SW 1271 (cell line): ENCODE measurements around the gene GUCY2C.
"Not testable (repeated sequence)": the region's sequence is repeated elsewhere in the genome, so short reads cannot be mapped to it uniquely, and the experiment has no call there.

Experiments used
- DNase-seq, 2 experiments: peaks; one replicate each; lab custom pipeline; 2025; lab: John Stamatoyannopoulos, UW

The GUCY2C gene

DNA sequence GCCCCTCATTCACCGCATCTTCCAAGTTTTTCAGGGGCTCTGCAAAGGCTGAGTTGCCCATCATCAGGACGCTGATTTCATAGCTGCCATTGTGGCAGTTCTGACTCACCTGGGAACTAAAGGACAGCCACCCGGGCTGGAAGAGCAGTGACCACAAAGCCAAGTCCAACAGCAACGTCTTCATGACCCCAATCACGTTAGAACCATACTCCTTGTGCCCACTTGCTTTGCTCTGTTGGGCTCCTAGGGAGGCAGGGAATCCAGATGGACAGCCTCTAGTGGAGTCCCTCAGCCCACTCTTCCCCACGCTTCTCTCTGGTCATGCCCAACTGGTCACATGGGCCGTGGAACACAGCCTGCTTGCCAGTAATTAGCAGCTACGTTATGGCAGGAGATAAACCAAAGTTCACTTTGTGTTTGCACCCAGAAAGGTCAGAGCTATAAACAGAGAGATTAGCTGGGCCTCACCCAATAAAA, at the start of gene GUCY2C:
Gene GUCY2C, minus strand, starts transcription at position 335 of the 477 bp plus-strand sequence. Its CDS starts 151 bp downstream, at position 184.
- no peak for DNase-seq

DNA sequence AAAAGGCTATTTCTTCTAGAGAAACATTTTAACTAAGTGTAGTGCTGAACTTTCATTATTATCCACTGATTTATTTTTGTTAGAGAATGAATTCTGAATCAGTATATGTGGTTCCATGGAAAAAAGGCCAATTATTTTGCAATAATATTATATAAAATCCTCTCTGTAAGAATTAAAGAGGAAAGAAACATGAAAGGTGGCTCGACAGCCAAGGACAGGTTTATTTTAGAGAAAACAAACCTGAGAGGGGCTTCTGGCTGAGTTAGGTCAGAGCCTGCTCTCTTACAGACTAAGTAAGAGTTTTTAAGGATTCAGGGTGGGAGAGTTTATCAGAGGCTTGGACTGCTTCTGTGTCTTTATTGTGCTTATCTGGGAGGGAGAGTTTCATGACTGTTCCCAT, 46.7 kb upstream of the GUCY2C start:
- no peak for DNase-seq

DNA sequence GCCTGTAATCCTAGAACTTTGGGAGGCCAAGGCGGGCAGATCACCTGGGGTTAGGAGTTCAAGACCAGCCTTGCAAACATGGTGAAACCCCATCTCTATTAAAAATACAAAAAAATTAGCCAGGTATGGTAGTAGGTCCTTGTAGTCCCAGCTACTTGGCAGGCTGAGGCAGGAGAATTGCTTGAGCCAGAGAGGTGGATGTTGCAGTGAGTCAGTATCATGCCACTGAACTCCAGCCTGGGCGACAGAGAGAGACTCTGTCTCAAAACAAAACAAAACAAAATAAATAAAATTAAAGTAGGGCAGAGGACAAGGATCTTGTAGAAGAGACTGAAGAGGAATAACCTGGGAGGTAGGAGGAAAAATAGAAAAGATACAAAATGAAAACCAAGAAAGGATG, 45.5 kb upstream of the GUCY2C start:
- no peak for DNase-seq

- no peak for DNase-seq
Observed at GRCh38 chr12:14741153-14741552, 44.8 kb upstream of the GUCY2C start.

- DNase-seq = not testable (repeated sequence)
Observed at GRCh38 chr12:14736441-14736840, 40.0 kb upstream of the GUCY2C start.

GRCh38 chr12:14731821-14732220, 35.4 kb upstream of the GUCY2C start:
- DNase-seq = no peak

DNA sequence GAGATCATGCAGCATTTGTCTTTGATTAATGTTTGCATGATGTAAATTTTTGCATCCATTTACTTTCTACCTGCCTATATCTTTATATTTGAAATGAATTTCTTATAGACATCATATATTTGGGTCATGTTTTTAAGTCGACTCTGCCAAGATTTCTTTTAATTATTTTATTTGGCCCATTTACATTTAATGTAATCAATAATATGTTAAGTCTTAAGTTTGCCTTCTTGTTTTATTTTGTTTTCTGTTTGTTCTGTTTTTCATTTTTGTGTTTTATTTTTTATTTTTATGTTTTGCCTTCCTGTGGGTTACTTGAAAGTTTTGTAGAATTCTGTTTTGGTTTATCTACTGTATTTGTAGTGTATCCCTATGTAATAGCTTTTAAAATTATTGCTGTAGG, 33.2 kb upstream of the GUCY2C start:
- no peak for DNase-seq

DNA sequence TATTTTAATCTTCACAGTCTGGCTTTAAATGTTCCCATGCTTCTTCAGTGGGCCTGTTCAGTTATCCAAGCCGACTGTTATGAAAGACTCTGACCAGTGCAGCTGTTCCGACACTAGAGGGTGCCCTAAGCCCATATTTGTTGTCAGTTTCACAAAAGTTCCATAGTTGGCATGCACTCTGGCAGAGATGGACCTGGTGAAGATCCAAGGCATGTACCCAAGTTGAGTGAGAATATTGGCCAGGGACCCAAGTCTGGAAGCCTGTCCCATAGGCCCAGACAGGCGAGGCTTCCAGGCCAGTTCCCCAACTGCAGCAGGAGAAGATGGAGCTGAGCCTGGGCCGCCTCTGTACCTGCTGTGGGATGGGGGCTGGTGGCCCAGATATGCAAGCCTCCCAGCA, 27.4 kb upstream of the GUCY2C start:
- DNase-seq = peak; percentile 9 to 58

GRCh38 chr12:14716848-14717444, 20.5 kb upstream of the GUCY2C start:
- DNase-seq = peak in 1 of 2 experiments; percentile 38

- no peak for DNase-seq
Observed at GRCh38 chr12:14714437-14714836, 18.0 kb upstream of the GUCY2C start.

- DNase-seq = no peak
Observed at GRCh38 chr12:14710632-14711320, 14.4 kb upstream of the GUCY2C start.

DNA sequence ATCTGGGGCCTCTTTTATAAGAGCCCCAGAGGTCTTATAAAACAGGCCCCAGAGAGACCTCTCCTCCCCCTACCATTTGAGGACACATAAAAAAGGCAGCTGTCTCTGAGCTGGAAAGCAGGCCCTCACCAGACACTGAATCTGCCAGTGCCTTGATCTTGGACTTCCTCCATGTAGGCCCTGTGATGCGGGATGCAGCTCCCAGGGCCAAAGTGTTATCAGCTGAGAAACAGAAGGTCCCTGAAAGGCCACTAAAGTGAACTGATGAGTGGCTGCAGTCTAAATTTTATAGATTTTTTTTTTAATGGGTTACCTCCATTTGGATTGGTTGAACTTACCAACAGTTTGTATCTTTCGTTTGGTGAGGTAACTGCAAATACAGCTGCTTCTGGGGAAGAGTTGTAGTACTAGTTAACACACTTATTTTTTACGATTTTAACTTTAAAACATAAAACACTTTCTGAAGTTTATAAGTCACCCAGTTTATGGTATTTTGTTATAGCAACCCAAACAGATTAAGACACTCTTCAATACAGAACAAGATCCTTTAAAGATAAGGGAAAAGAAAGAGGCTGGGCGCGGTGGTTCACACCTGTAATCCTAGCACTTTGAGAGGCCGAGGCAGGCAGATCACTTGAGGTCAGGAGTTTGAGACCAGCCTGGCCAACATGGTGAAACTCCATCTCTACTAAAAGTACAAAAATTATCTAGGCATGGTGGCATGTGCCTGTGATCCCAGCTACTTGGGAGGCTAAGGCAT, 5.6 kb upstream of the GUCY2C start:
- no peak for DNase-seq

DNA sequence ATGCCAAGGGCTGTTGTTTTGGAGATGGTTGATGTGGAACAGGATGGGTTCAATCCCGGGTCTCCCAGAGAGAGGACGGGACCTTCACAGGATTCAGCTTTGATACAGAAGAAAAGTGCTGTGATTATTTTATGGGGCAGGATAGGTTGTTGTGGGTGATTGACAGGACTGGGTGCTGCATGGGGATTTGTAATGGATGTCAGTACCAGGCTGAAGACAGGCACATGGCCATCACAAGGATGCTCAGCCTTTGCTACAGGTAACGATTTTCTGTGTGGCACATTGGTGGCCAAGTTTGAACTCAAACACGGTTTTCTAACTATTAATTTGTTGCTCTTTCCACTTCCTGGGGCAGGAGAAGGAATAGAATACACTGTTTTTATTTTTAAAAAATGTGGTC, 4.5 kb upstream of the GUCY2C start:
- no peak for DNase-seq

- DNase-seq = no peak
Observed at GRCh38 chr12:14699923-14700322, 3.5 kb upstream of the GUCY2C start.

GRCh38 chr12:14698555-14698954, 2.2 kb upstream of the GUCY2C start:
- DNase-seq = no peak

- no peak for DNase-seq
Observed at GRCh38 chr12:14695715-14696141, 671 bp downstream of the GUCY2C start.

- no peak for DNase-seq
Observed at GRCh38 chr12:14694970-14695369, 1.4 kb downstream of the GUCY2C start.

- no peak for DNase-seq
Observed at GRCh38 chr12:14694145-14694714, 2.2 kb downstream of the GUCY2C start.

DNA sequence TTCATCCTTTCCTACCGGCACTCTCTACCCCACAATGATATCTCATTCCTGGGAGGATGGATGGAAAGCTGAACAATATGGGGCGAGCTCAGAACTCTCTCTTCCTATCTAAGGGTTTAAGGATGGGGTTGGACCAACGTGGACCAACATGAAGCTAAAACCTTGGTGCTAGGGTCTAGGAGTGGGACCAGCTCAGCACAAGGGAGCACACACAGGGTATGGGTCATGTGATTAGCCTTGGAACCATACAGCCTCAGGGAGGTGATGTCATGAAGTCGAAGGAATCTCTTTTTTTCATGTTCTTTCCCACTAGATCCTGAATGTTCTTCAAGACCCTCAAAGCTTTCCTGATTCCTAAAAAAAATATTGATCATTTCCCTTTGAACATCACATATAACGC, 3.3 kb downstream of the GUCY2C start:
- no peak for DNase-seq

DNA sequence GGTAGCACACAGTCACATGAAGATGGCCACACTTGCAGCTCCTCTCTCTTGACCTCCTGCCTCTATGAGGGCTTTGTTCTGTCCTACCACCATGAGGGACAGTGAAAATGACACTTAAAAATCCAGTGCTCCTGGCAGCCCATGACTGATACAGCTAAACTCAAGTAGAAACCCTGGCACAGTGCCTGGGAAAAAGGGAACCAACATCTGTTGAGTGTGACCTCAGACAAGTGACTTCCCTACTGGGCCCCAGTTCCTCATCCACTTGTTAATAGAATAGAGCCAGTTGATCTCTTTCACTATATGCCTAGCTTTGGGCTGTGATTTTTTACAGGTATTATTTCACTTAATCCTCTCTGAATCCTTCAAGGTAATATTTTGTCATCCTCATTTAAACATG, 4.8 kb downstream of the GUCY2C start:
- no peak for DNase-seq

- DNase-seq = no peak
Observed at GRCh38 chr12:14689996-14690395, 6.4 kb downstream of the GUCY2C start.

GRCh38 chr12:14689144-14689543, 7.3 kb downstream of the GUCY2C start:
- no peak for DNase-seq

DNA sequence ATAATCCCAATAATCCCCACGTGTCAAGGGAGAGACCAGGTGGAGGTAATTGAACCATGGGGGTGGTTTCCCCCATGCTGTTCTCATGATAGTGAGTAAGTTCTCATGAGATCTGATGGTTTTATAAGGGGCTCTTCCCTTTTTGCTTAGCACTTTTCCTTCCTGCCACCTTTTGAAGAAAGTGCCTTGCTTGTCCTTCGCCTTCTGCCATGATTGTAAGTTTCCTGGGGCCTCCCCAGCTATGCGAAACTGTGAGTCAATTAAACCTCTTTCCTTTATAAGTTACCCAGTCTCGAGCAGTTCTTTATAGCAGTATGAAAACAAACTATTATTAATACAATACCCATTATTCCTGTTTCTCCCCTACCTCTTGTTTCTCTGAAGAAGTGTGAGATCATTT, 14.2 kb downstream of the GUCY2C start:
- DNase-seq = not testable (repeated sequence)
